ENCODE results near the gene MIF. TPM values are rescaled to one million over a fixed set of nuclear protein-coding genes. Genes with fewer than 3 reads are reported as not detected.
A peak's percentile ranks its signal among the peaks of the same experiment; 100 is the strongest.

MIF gene
- total RNA-seq, 4 donors from 2014 or later = 77.1 to 189 (median 124) TPM

GRCh38 chr22:23883658-23884057 is 10.5 kb upstream of the MIF start:
- no peak for DNase-seq
- TF ChIP-seq POLR2A (IDR thresholded peaks at IDR 0.05) (no peak), CTCF (IDR thresholded peaks at IDR 0.05) (no peak)
- Histone ChIP-seq H3K36me3 (no peaks in the 10 kb centered on the region), H3K9me3 (no peaks in the 10 kb centered on the region), H3K27ac (no peak overlapping the region), H3K27me3 (no peaks in the 10 kb centered on the region), H3K4me1 (no peaks in the 10 kb centered on the region), H3K4me3 (no peak overlapping the region)
- intact Hi-C loops (cut with DNase I; ENCODE audit: low total_unique reads) = no loop called here

- no peaks in the 10 kb centered on the region for H3K4me1 ChIP-seq
- intact Hi-C loops (cut with DNase I; ENCODE audit: low total_unique reads) = no loop called here
- DNase-seq = no peak
- H3K27ac ChIP-seq = no peak overlapping the region
- H3K9me3 ChIP-seq = no peaks in the 10 kb centered on the region
- TF ChIP-seq POLR2A (IDR thresholded peaks at IDR 0.05) (no peak), CTCF (IDR thresholded peaks at IDR 0.05) (no peak)
- no peaks in the 10 kb centered on the region for H3K36me3 ChIP-seq
- H3K27me3 ChIP-seq = no peaks in the 10 kb centered on the region
- no peak overlapping the region for H3K4me3 ChIP-seq
Observed at GRCh38 chr22:23884140-23884539, 10.0 kb upstream of the MIF start.

GRCh38 chr22:23888615-23889401 is 5.4 kb upstream of the MIF start:
- TF ChIP-seq POLR2A (IDR thresholded peaks at IDR 0.05) = no peak
- TF ChIP-seq CTCF (IDR thresholded peaks at IDR 0.05) = no peak

GRCh38 chr22:23889620-23890019 is 4.6 kb upstream of the MIF start:
- Histone ChIP-seq H3K36me3 (no peaks in the 10 kb centered on the region), H3K27ac (no peak overlapping the region), H3K4me3 (no peak overlapping the region), H3K4me1 (no peaks in the 10 kb centered on the region), H3K9me3 (no peaks in the 10 kb centered on the region), H3K27me3 (no peaks in the 10 kb centered on the region)
- intact Hi-C loops (cut with DNase I; ENCODE audit: low total_unique reads) = no loop called here
- DNase-seq = no peak
- TF ChIP-seq CTCF (IDR thresholded peaks at IDR 0.05) = no peak

More at GRCh38 chr22:23888615-23889401, 5.4 kb upstream of the MIF start:
- Histone ChIP-seq H3K4me1 (no peaks in the 10 kb centered on the region), H3K9me3 (no peaks in the 10 kb centered on the region), H3K27me3 (no peaks in the 10 kb centered on the region), H3K4me3 (no peak overlapping the region), H3K27ac (peak overlapping the region in 1 of 2 donors; percentile 58), H3K36me3 (no peaks in the 10 kb centered on the region)
- intact Hi-C loops (cut with DNase I; ENCODE audit: low total_unique reads) = no loop called here
- no peak for DNase-seq

- no peak for DNase-seq
- Histone ChIP-seq H3K4me1 (no peaks in the 10 kb centered on the region), H3K36me3 (no peaks in the 10 kb centered on the region), H3K9me3 (no peaks in the 10 kb centered on the region), H3K4me3 (no peak overlapping the region), H3K27ac (no peak overlapping the region), H3K27me3 (no peaks in the 10 kb centered on the region)
- intact Hi-C loops (cut with DNase I; ENCODE audit: low total_unique reads) = no loop called here
- TF ChIP-seq POLR2A (IDR thresholded peaks at IDR 0.05) (no peak), CTCF (IDR thresholded peaks at IDR 0.05) (no peak)
Observed at GRCh38 chr22:23891726-23892125, 2.5 kb upstream of the MIF start.
